KBM-7 (cell line): ENCODE results near the gene LYPD1.
"Not testable (repeated sequence)": the region's sequence is repeated elsewhere in the genome, so short reads cannot be mapped to it uniquely, and the experiment has no call there.

Source experiments
- DNase-seq: peaks from one replicate; pipeline ENCODE4 v3.0.0-alpha.2; 2015
- in situ Hi-C: fragments of 300-500 bp; cut with MboI; formaldehyde crosslinking; loops from 2 replicates; pipeline ENCODE4 v1.14.3; 2020; ENCODE audit warnings: low sequenced_read_pairs, low pct_unique_long_range_greater_than_20kb, mixed read lengths

Gene LYPD1, protein sequence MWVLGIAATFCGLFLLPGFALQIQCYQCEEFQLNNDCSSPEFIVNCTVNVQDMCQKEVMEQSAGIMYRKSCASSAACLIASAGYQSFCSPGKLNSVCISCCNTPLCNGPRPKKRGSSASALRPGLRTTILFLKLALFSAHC

DNA sequence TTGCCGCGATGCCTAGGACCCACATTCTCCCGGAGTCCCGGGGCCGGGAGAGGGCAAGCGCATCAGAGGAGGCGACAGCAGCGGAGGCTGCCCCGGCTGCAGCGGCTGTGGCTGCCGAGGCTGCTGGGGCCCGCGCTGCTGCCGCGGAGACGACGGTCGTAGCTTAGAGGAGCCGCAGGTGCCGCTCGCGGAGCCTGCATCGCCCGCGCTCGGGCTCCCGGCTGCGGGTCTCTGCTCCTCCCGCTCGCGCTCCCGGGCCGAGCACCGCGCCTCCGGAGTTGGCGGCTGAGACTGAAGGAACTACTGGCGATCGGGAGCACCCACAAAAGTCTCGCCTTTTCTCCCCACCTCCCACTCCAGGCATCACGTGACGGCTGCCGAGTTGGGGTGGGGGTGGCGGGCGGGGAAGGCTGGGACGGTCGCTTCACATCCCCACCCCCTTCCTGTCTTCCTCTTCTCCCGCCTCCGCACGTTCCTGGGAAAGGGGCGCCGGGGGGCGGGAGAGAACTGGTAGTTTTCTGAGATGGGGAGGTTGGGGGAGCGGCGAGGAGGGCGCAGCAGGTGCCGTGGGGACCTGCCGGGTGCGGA lies at the start of gene LYPD1:
LYPD1 (minus strand) TSS at position 298 of the 588 bp plus-strand sequence; CDS start at position 25, 273 bp downstream.
- DNase-seq, result no peak
- in situ Hi-C loops, result no loop called here

DNA sequence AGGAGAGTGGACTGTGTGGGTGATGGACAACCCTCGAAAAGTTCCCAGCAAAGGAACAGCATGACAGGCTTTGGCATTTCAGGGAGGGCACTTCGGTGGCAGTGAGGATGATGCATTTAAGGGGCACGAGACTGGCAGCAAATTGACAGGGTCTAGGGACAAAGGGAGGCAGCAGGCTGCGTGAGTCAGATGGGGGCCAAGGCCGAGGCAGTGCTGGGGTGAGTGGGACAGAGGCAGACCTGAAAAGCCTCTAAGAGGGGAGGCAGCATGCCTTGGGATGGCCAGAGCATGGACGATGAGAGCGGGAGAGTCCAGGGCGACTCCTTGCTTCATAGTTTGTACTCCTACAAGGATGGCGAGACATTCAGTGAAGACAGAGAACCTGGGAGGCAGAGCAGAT lies 49.5 kb upstream of the LYPD1 start:
- in situ Hi-C loops, result no loop called here
- DNase-seq, result no peak

DNA sequence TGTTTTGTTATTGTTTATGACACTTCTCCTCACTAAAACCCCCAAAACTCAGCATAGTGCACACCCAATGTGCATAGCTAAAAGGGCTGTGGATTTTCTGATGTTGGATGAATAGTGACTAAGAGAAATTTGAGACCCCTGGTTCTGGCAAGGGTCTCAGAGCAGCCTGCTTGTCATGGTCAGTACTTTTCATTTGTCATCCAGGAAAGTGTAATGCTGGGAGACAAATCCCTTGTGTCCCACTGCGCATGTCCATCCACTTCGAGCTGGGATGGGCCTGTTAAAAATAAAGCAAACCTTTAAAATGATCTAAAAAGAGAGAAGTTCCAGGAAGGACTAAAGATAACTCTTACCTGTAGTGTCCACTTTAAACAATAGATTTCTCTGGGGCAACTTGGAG lies 46.9 kb upstream of the LYPD1 start:
- in situ Hi-C loops, result no loop called here
- no peak for DNase-seq

DNA sequence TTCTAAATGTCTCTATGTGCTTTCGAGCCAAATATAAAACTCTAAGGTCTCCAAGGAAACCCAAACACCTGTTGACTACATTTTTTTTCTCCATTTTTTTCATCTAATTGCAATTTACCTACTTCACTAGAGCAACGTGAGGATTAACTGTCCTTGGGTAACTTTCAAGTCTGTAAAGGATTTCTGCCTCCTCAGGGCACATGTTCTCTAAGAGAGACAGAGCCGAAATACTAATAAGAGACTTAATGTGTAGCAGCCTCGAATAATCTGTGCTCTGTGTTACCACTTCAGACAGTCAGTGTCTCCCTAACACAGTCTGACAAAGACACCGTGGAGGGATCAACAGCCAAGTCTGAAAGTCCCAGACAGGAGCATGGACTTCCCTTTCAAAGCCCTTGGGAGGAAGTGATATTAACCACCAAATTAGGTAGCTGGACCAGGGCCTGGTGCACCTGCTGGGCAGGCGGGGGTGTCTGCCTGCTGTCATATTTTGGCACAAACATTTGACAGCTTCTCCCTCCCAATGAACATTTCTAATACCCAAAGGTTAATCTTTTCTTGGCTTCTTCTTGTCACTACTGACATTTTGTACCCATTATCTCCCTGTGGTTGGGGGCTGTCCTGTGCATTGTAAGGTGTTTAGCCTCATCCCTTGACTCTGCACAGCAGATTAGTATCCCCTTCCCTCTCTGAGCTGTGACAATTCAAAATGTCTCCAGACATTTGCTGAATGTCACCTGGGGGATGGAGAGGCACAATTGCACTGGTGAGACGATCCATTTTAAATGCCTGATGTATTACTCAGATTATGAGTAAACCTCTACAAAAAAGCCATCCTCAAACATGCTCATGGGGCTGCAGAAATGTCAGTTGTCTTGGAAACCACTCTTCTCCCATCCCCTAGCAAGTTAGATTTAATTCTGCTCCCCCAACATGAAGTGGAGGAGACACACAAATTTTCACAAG lies 45.7 kb upstream of the LYPD1 start:
- DNase-seq, result no peak
- in situ Hi-C loops, result no loop called here

DNA sequence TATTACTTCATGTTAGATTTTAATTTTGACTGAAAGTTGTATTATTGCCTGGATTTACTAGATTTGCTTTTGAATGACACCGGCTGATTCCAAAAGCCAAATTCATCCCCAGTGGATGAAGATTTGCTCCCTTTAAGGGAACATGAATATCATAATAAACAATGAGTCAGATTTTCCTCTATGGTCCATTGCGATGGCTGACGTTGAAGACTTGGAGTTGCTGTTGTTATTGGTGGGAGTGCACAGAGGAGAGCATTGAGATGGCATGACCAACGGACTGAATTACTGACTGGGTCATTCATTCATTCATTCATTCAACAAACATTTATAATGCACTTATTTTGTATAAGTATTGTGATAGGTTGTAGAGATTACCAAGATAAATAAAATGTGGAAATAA lies 33.4 kb upstream of the LYPD1 start:
- DNase-seq, result no peak
- in situ Hi-C loops, result no loop called here

DNA sequence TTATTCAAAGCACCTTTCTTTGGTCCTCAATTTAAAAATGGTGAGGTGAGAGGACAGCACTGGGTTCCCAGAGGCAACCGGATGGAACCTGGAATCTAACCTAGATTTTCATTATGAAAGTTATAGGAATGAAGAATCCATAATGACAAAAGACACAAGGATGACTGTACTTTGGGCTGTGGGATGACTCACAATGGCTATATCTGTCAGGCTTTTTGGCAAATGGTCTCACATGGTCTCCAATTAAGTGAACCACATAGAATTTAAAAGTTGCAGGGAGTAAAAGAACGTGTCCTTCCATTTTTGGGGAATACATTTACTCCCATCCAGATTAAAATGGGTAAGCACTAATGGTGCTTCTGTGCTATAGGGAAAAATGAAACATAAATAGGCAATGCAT lies 31.8 kb upstream of the LYPD1 start:
- DNase-seq, result no peak
- in situ Hi-C loops, result no loop called here

DNA sequence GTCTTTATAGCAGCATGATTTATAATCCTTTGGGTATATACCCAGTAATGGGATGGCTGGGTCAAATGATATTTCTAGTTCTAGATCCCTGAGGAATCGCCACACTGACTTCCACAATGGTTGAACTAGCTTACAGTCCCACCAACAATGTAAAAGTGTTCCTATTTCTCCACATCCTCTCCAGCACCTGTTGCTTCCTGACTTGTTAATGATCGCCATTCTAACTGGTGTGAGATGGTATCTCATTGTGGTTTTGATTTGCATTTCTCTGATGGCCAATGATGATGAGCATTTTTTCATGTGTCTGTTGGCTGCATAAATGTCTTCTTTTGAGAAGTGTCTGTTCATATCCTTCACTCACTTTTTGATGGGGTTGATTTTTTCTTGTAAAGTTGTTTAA lies 29.8 kb upstream of the LYPD1 start:
- DNase-seq, in situ Hi-C loops: not testable (repeated sequence)

DNA sequence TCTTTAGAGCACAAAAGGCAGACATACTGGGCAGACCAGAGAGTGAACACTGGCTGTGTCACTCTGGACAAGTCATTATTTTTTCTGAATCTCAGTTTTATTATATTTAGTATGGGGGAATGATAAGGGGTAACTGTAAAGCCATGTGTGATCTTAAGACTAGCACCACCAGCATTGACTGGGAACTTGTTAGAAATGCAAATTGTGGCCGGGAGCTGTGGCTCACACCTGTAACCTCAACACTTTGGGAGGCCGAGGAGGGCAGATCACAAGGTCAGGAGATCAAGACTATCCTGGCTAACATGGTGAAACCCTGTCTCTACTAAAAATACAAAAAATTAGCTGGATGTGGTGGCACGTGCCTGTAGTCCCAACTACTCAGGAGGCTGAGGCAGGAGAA lies 28.3 kb upstream of the LYPD1 start:
- DNase-seq, in situ Hi-C loops: not testable (repeated sequence)

DNA sequence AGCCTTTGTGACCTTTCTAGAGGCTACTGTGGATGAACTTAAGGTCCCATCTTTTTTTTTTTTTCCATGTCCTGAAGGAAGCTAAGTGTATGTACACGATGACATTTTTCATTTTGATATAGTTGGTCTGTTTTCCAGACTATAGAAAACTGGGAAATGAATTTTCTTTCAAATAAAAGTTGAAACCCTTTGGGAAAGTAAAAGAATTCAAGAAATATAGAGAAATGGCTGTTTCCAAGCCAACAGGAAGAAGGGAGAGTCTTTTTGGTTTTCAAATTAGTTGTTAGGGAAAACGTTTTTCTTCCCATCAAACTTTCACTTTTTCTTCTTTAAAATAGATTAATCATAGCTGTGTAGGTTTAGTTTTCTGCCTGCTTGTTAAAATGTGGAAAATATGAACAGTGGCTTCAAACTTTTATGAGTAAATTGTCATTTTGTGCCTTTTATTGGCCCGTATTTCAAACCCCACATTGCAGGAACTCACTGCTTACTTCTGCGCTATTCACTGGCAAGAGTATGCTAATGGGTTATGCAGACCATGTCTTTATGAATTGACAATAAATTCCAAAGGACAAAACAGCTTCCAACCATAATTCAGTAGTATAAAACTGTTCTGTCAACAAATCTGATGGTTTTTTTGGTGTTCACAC lies 27.7 kb upstream of the LYPD1 start:
- no peak for DNase-seq
- in situ Hi-C loops, result no loop called here

DNA sequence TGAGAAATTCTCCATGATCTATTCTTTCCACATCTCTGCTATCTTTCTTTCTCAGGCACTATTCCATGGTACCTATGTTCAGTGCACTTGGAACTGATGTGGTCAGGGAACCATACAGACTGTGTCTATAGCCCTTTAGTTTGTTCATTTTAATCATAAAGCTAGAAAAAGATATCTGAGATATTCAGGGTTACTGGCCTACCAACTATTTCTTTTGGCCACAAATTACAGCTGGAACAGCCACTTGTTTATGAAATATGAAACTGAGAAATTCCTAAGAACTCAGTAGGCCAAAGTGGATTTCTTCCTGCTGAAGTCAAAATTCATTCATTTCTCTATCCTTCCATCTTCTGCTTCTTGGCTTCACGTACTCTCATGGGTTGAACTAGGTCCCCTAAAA lies 22.8 kb upstream of the LYPD1 start:
- in situ Hi-C loops, result no loop called here

DNA sequence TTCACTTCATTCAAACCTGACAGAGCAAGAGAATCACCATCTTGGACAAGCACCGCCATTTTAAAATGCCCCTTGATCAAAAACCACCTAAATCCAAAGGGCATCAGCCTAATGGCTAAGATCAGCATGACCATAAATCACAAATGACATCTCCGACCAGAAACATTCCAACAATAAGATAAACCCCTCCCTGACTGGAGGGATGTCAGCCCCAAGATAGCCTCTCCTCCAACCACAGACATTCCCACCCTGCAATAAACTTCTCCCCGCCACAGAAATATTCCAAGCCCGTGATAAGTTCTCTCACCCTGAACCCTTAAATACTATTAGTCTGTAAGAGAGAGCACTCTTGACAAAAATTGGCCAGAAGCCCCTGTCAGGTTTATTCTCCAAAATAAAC lies 21.6 kb upstream of the LYPD1 start:
- in situ Hi-C loops, result no loop called here
- DNase-seq, result no peak

More for the DNA sequence above, 22.8 kb upstream of the LYPD1 start:
- DNase-seq, result no peak

DNA sequence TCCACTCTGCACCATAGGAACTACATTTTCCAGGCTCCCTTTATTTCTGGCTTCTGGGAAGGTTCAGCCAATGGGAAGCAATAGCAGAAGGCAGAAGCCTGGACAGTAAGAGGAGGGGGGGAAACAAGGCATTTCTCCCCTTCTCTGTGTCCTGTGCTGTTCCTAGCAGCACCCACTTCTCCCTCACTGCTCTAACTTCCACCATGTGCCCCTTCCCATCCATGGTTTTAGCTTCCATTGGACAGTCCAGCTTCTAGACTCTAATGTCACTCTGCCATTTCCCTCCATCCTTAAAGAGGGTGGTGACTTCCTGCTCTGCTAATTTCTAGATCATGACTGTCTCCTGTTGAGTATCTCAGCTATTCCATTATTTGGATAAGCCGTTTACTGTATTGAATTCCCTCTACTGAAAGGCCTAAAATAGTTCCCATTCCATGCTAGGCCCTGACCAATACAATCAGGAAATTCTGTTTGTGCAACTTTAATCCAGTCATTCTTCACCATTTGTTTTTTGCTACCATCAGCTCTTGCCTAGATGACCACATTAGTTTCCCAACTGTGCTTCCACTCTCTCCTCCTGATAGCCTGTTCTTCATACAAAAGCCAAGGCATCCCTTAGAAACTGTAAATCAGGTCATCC lies 20.8 kb upstream of the LYPD1 start:
- in situ Hi-C loops, result no loop called here
- DNase-seq, result no peak

DNA sequence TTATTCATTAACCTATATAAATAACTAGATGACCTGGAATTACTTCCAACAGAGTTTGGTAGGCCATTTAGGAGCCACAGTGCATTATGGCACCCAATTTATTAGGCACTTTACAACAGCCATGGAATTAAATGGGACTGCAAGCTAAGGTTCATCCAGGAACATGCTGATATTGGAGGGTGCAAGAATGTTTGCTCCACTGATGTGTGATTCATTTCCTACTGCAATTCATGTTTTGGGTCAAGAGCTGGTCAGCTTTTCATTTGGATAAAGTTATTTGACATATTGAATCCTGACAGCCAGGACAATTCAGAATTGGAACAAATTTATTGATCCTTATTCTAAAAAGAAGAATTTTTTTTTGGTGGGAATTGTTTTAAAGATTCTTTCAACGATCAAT lies 11.8 kb upstream of the LYPD1 start:
- in situ Hi-C loops, result no loop called here
- no peak for DNase-seq

DNA sequence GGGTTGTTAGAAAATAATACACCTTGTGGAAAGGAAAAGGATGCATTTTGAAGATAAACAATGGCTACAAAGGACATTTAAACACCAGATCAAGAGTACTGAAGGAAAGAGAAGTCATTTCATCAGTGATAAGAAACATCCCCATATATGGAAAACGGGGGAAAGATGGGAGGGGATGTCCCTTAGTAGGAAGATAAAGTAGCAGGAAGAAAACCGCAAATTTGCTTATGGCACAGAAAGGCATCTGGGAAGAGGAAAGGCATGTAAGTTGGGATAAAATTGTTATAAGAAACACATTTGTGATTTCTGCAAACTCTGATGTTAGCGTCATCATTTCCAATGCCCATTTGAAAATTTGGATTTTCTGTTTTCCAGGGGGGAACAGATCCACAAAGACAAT lies 10.5 kb upstream of the LYPD1 start:
- DNase-seq, result no peak
- in situ Hi-C loops, result no loop called here

DNA sequence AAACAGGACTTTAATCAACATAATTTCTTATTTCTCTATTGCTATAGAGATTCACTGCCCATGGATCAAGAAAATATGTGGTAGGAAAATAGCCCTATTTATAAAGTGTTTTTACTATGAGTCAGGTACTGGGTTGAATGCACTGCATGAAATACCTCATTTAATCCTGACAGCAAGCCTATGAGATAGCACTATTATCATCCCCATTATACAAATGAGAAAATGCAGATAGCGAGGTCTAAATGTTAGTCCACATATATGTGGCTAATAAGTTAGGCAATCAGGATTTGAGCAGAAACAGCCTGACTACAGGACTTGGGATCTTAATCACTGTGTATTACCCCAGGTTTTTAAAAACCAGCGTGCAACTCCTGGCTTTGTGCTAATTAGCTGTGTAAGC lies 8.5 kb upstream of the LYPD1 start:
- DNase-seq, result no peak
- in situ Hi-C loops, result no loop called here

DNA sequence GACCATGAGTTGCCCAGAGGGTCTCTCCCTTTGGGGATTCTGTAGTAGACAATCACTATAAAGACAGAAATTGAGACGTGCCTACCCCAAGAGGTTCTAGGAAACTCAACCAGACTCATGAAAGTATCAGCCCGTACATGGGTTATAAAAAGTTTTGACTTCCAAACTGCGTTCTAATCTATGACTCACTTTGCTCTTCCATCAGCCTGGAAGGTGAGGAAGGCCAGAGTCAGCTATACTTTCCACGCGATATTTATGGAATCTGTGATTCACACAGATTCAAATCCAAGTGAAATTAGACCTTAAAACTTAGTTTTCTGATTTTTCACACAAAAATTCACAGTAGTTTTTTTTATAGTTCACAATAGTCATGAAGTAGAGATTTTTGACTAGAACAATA lies 7.7 kb upstream of the LYPD1 start:
- in situ Hi-C loops, result no loop called here
- no peak for DNase-seq

DNA sequence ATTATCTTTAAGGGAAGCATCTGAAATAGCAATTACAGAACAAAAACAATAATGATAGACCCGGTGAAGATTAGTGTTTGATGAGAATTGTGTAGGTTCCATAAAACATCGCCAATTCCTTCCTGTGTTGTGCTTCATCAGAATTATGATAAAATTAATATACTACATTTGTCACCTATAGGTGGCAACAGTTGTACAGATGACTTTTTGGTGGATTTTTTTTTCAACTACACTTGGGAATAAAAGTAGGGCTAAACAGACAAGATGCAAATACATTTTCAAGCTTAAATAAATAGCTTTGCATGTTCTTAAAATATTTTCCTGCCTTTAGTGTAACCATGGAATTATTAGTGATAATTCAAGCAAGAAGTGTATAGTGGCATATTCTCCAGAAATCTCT lies 7.0 kb upstream of the LYPD1 start:
- DNase-seq, result no peak
- in situ Hi-C loops, result no loop called here

DNA sequence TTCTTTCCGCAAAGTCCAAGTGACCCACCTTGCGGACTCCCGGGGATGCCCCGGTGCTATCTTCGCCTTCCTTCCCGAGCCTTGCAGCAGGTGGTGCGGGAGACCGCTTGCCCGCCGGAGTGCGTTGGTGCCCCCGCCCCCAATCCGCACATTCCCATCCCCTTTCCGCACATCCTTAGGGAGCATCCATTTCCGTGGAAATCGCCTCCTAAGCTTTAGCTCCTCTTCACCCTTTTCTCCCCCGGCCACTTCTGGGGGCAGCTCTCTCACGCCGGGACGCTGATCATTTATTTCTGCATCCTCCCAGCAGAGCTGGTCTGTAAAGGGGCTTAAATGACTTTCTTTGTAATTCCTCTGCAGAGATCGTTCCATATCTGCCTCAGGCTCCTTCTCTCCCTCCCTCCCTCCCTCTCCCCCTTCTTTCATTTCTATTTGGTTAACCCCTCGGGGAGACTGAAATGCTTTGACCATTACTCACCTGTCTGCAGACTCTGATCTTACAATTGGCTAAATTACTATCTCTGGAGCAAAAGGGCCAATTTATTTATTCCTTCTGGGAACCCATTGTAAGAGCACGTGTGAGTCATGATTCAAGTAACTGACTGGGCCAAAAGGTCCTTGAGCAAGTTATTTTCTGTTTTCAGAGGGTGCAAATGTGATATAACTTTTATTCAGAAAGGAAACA lies 1.3 kb upstream of the LYPD1 start:
- DNase-seq, result no peak
- in situ Hi-C loops, result no loop called here
